GM19372 (cell line): ENCODE results near the gene ADCY3.

Experiments
- ATAC-seq: cut with Tn5 transposase; IDR thresholded peaks from one replicate; pipeline ENCODE4 v1.9.1; 2021; ENCODE audit warnings: mild to moderate bottlenecking, low read depth, moderate library complexity; ENCODE audit not compliant: unreplicated experiment

The ADCY3 gene

GRCh38 chr2:24920098-24920808 is at the start of gene ADCY3:
TSS of gene ADCY3 (minus strand) at chr2:24920237. CDS start at chr2:24918987, 1,250 bp downstream.
- ATAC-seq = peak; percentile 59

GRCh38 chr2:24969784-24970183 is 49.7 kb upstream of the ADCY3 start:
- ATAC-seq = no peak

- no peak for ATAC-seq
These were observed 41.9 kb upstream of the ADCY3 start for GRCh38 chr2:24961903-24962302.

- no peak for ATAC-seq
These were observed 39.7 kb upstream of the ADCY3 start for GRCh38 chr2:24959761-24960160.

GRCh38 chr2:24958411-24958935 is 38.4 kb upstream of the ADCY3 start:
- no peak for ATAC-seq

- no peak for ATAC-seq
These were observed 37.9 kb upstream of the ADCY3 start for GRCh38 chr2:24957976-24958375.

GRCh38 chr2:24957221-24957620 is 37.2 kb upstream of the ADCY3 start:
- no peak for ATAC-seq

- no peak for ATAC-seq
These were observed 35.9 kb upstream of the ADCY3 start for GRCh38 chr2:24955921-24956320.

- no peak for ATAC-seq
These were observed 35.2 kb upstream of the ADCY3 start for GRCh38 chr2:24955232-24955631.

GRCh38 chr2:24950102-24950501 is 30.1 kb upstream of the ADCY3 start:
- no peak for ATAC-seq

- ATAC-seq = no peak
These were observed 28.5 kb upstream of the ADCY3 start for GRCh38 chr2:24948506-24948905.

GRCh38 chr2:24947561-24948157 is 27.6 kb upstream of the ADCY3 start:
- ATAC-seq = no peak

- ATAC-seq = no peak
These were observed 25.9 kb upstream of the ADCY3 start for GRCh38 chr2:24945907-24946306.

- ATAC-seq = no peak
These were observed 23.5 kb upstream of the ADCY3 start for GRCh38 chr2:24943427-24944053.

GRCh38 chr2:24939353-24939752 is 19.3 kb upstream of the ADCY3 start:
- ATAC-seq = no peak

GRCh38 chr2:24937236-24937635 is 17.2 kb upstream of the ADCY3 start:
- no peak for ATAC-seq

- ATAC-seq = no peak
These were observed 15.1 kb upstream of the ADCY3 start for GRCh38 chr2:24935145-24935544.

- no peak for ATAC-seq
These were observed 12.7 kb upstream of the ADCY3 start for GRCh38 chr2:24932715-24933114.

GRCh38 chr2:24930768-24931167 is 10.7 kb upstream of the ADCY3 start:
- ATAC-seq = peak; percentile 65

GRCh38 chr2:24929230-24929629 is 9.2 kb upstream of the ADCY3 start:
- ATAC-seq = no peak

- no peak for ATAC-seq
These were observed 8.0 kb upstream of the ADCY3 start for GRCh38 chr2:24928036-24928435.
